ENCODE results near the gene PVR.

GRCh38 chr19:44707794-44708193 is 64.1 kb downstream of the PVR start:
- TF ChIP-seq CTCF (conservative IDR thresholded peaks at IDR 0.05): no peak
- no peak for TF ChIP-seq EZH2 (IDR thresholded peaks at IDR 0.05; ENCODE audit: low read depth)
